GM19397 (cell line): ENCODE data around the gene RPL3.

Source experiments
- ATAC-seq: cut with Tn5 transposase; IDR thresholded peaks from one replicate; pipeline ENCODE4 v1.9.1; 2021; ENCODE audit warnings: mild to moderate bottlenecking, moderate library complexity; ENCODE audit not compliant: unreplicated experiment

RPL3 gene

GRCh38 chr22:39317775-39318506 lies 1.5 kb downstream of the RPL3 start:
- ATAC-seq = no peak

- no peak for ATAC-seq
Observed at GRCh38 chr22:39317084-39317774, 2.2 kb downstream of the RPL3 start.

DNA sequence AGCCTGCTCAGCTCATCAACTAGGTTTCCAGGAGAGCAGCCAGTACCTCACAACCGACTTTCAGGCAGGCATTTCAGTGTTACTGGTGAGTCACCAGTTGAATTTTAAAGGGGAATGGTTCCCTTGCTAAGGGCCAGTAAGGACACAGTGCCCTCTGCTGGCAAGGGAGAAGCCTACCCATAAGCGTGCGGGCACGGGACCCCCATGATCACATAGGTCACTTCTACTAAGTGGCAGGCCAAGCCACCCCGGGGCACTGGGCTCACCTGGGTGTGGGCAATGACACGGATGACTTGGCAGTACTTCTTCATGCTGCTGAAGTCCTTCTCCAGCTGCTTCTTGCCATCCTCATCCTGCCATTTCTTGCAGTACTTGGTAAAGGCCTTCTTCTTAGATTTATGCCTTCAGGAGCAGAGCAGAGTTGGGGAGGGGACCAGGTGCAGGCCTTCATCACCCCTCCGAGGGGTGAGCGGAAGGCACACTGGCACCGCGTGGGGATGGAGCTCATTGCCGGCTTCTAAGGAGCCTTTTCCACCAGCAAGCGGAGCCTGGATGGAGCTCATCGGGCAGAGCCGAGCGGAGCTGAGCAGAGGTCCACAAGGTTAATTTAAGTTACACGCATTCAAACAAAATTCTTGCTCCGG lies 2.9 kb downstream of the RPL3 start:
- no peak for ATAC-seq

- no peak for ATAC-seq
Observed at GRCh38 chr22:39315389-39315788, 4.0 kb downstream of the RPL3 start.

GRCh38 chr22:39314251-39314971 lies 5.0 kb downstream of the RPL3 start:
- ATAC-seq = no peak

DNA sequence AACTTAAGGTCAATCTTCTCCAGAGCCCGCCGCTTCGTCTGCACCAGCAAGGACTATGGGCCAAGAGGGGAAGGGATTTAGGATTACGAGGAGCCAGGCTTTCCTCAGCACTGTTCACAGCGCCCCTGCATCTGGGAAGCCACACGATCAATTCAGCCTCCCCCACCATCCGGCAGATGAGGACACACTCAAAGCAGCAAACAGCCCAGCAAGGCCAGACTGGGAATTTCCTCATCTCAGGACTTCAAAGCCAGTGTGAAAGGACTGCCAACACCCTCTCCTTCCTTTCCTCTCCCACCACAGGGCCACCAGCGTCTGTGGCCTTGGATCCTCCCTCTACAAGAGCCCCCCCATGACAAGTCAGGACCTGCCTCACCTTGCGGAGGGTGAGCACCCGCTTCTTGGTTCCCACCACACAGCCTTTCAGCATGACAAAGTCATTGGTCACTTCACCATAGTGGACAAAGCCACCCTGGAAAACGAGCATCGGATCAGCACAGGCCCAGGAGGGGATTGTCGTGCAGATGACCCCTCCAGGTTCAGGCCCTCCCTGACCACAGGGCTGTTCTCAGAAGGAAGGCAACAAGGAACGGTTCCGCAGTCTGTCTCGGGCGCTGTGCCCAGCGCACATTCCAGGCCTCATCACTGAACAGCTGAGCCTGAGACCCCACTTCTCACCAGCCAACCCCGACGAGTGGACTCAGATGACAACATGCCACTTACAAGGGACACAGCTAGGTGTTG lies 6.0 kb downstream of the RPL3 start:
- ATAC-seq = no peak

DNA sequence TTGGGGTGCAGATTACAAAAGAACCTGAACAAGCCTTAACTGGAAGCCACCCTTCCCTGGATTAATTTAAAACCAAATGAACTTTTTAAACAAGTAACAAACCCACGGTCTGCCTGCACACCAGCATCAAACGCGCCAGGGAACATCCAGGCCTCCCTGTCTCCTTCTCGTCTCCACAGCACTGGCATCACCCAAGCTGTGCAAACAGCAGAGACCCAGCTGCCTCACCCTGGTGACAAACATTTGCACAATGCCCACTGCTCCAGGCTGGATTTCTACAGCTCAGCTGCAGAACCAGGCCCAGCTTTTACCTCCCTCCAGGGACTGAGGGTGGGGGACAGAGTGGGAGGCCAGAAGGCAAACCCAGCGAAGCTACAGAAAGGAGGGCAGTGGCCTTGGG lies 7.0 kb downstream of the RPL3 start:
- ATAC-seq = no peak

GRCh38 chr22:39311592-39312400 lies 7.6 kb downstream of the RPL3 start:
- no peak for ATAC-seq

DNA sequence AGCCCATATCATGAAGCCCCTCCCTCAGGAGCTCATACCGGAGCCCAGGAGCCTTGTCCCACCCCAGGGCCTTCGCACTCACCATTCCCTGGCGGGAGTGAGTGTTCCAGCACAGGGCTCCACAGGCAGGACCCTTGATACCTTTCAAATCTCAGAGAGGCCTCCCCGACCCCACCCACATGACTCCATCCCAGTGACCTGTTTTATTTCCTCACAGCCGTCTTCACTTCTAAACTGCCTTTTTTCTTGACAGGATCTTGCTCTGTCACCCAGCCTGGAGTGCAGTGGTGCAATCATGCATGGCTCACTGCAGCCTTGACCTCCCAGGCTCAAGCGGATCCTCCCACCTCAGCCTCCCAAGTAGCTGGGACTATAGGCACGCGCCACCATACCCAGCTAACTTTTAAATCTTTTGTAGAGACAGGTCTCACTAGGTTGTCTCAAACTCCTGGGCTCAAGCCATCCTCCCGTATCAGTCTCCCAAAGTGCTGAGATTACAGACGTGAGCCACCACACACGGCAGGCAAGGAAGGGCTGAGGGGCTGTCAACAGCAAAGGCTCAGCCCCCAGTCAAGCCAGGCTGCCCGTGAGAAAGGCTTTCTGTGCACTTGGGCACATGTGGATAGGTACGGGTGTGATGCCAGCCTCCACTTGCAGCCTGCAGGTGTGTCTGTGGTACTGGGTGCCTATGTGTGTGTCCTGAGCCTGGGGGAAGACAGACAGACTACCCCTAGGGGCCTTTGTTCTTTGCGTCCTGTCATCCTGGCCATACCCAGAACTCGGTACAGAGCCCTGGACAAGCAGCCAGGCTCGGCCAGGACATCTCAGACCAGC lies 9.3 kb downstream of the RPL3 start:
- ATAC-seq = no peak

GRCh38 chr22:39309364-39309861 lies 10.0 kb downstream of the RPL3 start:
- ATAC-seq = no peak

DNA sequence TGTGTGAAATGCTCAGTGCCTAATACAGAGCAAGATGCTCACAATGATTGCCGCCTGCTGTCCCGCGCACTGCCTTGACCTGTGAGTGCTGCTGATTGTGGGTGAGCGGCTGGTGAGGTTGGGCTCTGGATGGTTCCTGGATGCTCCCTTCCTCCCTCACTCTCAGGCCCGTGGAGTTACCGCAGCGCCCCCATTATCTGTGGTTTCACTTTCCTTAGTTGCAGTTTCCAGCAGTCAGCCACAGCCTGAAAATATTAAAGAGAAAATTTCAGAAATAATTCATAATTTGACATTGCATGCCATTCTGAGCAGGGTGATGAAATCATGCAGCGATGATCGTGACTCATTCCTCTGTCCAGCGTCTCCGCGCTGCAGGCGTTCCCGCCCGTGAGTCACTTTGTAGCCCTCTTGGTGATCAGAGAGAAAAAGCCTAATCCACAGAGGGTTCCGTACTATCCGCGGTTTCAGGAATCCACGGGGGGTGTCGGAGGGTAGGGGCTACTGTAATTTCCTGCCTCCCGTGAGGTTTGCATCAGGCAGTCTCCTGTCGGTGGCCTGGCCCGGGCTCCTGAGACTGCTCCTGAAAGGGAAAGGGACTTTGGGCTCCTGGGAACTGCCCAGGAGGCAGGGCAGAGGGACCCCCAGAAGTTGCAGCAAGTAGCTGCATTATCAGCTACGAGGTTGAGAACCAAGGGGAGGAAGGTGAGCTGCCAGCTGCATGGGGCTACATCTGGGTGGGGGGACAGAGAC lies 10.6 kb downstream of the RPL3 start:
- ATAC-seq = no peak

- no peak for ATAC-seq
Observed at GRCh38 chr22:39306456-39307361, 12.7 kb downstream of the RPL3 start.

GRCh38 chr22:39303892-39304671 lies 15.3 kb downstream of the RPL3 start:
- ATAC-seq = no peak

DNA sequence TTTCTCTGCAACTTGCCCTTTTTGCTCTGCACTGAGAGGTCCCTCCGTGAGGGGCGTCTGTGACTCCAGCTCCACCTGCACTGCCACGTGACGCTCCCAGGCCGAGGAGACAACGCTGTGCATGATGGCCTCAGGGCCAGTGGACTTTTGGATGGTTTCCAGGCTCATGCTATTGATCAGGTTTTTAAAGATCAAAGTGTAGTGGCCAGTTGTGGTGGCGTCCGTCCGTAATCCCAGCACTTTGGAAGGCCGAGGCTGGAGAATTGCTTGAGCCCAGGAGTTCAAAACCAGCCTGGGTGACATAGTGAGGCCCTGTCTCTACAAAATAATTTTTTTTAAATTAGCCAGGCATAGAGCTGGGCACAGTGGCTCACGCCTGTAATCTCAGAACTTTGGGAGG lies 16.1 kb downstream of the RPL3 start:
- no peak for ATAC-seq

DNA sequence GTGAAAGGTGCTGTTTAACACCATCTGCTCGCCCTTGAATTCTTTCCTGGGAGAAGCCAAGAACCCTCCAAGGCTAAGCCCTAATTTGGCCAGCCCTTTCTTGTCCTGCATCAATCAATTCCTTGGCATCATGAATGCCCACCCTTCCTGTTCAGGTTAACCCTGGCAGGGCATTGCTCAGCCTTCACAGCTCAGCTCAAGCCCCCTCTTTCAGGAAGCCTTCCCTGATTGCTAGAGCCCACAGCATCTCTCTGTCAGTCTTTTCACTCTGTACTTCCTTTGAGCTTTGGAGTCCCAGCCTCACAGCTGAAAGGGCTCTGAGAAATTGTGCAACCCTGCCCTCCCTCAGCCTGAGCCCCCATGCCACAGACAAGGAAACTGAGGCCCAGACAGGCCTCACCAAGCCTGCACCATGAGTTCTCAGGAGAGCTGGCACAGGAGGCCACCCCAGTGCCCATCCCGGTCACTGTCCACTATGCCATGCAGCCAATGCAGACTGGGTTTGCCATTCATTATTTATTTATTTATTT lies 16.9 kb downstream of the RPL3 start:
- no peak for ATAC-seq

- ATAC-seq = no peak
Observed at GRCh38 chr22:39301926-39302325, 17.5 kb downstream of the RPL3 start.
